Mammary epithelial cell (primary cell): ENCODE data around the gene INO80.

Experiments used
- CTCF ChIP-seq, 2 donors: IDR thresholded peaks in 1 of 2; conservative IDR thresholded peaks in 1 of 2; 2 replicates each; pipeline ENCODE4 v1.5.1; 2011 to 2012; ENCODE audit warnings: inconsistent platforms in 2 of 2, low read length in 2 of 2, mild to moderate bottlenecking in 2 of 2, control low read depth in 1 of 2, low read depth in 1 of 2; ENCODE audit not compliant: insufficient read depth in 1 of 2; ENCODE audit errors: extremely low read depth in 1 of 2
- EZH2 ChIP-seq: IDR thresholded peaks from 2 replicates; pipeline ENCODE4 v1.6.1; 2012; ENCODE audit warnings: low read length, inconsistent platforms, borderline replicate concordance

GRCh38 chr15:40951764-40952163, 164.3 kb downstream of the INO80 start:
- no peak for TF ChIP-seq CTCF (conservative IDR thresholded peaks at IDR 0.05 in 1 of 2, IDR thresholded peaks at IDR 0.05 in 1 of 2; ENCODE audit: extremely low read depth in 1 of 2, insufficient read depth in 1 of 2, low read depth in 1 of 2, low read length in 2 of 2)
- no peak for TF ChIP-seq EZH2
